ENCODE data around the gene TK2. TPM values are rescaled to one million over a fixed set of nuclear protein-coding genes. Genes with fewer than 3 reads are reported as not detected.
"Not testable (repeated sequence)": the region's sequence is repeated elsewhere in the genome, so short reads cannot be mapped to it uniquely, and the experiment has no call there.

TK2 gene
- total RNA-seq (10 to 100 TPM; 38.4 to 41.2 TPM), polyA plus RNA-seq (ENCODE audit: insufficient read length in 6 of 6) (10 to 100 TPM; 31.4 to 36.8 (median 34.3) TPM)
- long read RNA-seq, donor 1, full-length matches to known transcripts: 10 of 224 reads
- long read RNA-seq, donor 1, partial matches to known transcripts: 122 of 224 reads
- long read RNA-seq, donor 1, other reads (novel, unspliced or antisense): 92 of 224 reads
- long read RNA-seq, donor 2, full-length matches to known transcripts: 6 of 208 reads
- long read RNA-seq, donor 2, partial matches to known transcripts: 123 of 208 reads
- long read RNA-seq, donor 2, other reads (novel, unspliced or antisense): 79 of 208 reads
- long read RNA-seq, donor 3, full-length matches to known transcripts: 7 of 7 reads
- long read RNA-seq, donor 3, partial matches to known transcripts: 0 of 7 reads
- long read RNA-seq, donor 3, other reads (novel, unspliced or antisense): 0 of 7 reads
- long read RNA-seq, donor 4, full-length matches to known transcripts: 8 of 14 reads
- long read RNA-seq, donor 4, partial matches to known transcripts: 2 of 14 reads
- long read RNA-seq, donor 4, other reads (novel, unspliced or antisense): 4 of 14 reads
- long read RNA-seq, donor 5, full-length matches to known transcripts: 3 of 3 reads
- long read RNA-seq, donor 5, partial matches to known transcripts: 0 of 3 reads
- long read RNA-seq, donor 5, other reads (novel, unspliced or antisense): 0 of 3 reads
- long read RNA-seq, donor 6, full-length matches to known transcripts: 8 of 178 reads
- long read RNA-seq, donor 6, partial matches to known transcripts: 102 of 178 reads
- long read RNA-seq, donor 6, other reads (novel, unspliced or antisense): 68 of 178 reads
- long read RNA-seq, donor 7, full-length matches to known transcripts: 1 of 1 reads
- long read RNA-seq, donor 7, partial matches to known transcripts: 0 of 1 reads
- long read RNA-seq, donor 7, other reads (novel, unspliced or antisense): 0 of 1 reads
- long read RNA-seq, donor 8, full-length matches to known transcripts: 6 of 6 reads
- long read RNA-seq, donor 8, partial matches to known transcripts: 0 of 6 reads
- long read RNA-seq, donor 8, other reads (novel, unspliced or antisense): 0 of 6 reads
- long read RNA-seq, donor 9: 0 reads
- long read RNA-seq, donor 10, full-length matches to known transcripts: 9 of 9 reads
- long read RNA-seq, donor 10, partial matches to known transcripts: 0 of 9 reads
- long read RNA-seq, donor 10, other reads (novel, unspliced or antisense): 0 of 9 reads
- long read RNA-seq, donor 11: 0 reads
- long read RNA-seq, donor 12, full-length matches to known transcripts: 3 of 153 reads
- long read RNA-seq, donor 12, partial matches to known transcripts: 6 of 153 reads
- long read RNA-seq, donor 12, other reads (novel, unspliced or antisense): 144 of 153 reads

DNA sequence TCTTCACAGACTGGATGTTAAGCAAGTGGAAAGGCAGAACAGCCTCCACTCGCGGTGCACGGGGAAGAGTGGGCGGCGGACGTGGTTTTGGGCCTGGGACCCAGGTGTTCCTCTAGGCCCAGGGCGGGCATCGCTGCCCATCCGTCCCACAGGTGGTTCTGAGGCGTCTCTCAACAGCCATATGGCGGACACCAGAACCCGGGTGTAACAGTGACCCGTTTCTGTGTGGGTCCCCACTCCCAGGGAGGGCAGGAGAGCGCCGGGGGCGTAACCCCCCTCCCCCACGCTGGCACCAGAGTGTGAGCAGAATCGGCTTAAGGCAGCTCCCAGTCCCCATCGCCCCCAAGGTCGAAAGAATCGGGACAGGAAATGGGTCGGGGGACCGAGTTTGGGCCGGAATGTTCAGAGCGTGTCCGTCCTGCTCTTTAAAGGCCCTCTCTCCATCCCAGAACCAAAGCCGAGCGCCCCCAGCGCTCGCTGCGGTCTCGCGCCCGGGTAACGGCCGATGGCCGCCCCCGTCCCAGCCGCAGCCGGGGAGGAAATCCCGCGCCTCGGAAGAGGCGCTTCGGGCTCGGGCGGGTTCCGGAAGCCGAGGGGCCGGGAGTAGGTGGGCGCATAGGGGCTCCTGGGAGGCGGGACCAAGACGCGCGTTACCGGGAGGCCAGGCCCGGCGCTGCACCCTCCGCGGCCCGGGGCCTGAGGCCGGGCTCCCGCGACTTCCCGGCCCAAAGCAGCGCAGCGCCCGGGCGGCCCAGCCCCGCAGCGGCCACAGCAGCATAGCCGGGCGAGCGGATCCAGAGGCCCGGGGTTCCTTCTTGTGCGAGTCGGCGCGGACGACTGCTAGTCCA is at the start of gene TK2:
Gene TK2, minus strand, starts transcription at position 839 of the 848 bp plus-strand sequence. Its CDS starts 61 bp downstream, at position 778.
- peak within 1 kb of the TSS; percentile 69 to 80 for H3K4me3 ChIP-seq
- TF ChIP-seq, protein P1, sequence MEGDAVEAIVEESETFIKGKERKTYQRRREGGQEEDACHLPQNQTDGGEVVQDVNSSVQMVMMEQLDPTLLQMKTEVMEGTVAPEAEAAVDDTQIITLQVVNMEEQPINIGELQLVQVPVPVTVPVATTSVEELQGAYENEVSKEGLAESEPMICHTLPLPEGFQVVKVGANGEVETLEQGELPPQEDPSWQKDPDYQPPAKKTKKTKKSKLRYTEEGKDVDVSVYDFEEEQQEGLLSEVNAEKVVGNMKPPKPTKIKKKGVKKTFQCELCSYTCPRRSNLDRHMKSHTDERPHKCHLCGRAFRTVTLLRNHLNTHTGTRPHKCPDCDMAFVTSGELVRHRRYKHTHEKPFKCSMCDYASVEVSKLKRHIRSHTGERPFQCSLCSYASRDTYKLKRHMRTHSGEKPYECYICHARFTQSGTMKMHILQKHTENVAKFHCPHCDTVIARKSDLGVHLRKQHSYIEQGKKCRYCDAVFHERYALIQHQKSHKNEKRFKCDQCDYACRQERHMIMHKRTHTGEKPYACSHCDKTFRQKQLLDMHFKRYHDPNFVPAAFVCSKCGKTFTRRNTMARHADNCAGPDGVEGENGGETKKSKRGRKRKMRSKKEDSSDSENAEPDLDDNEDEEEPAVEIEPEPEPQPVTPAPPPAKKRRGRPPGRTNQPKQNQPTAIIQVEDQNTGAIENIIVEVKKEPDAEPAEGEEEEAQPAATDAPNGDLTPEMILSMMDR (IDR thresholded peaks at IDR 0.05): no peak
- H3K27me3 ChIP-seq: no peaks in the 10 kb centered on the region
- peaks cover 24 to 60% of the 10 kb centered on the region in 2 donors for H3K4me1 ChIP-seq
- no peaks in the 10 kb centered on the region for H3K9me3 ChIP-seq
- peak within 1 kb of the TSS; percentile 96 to 98 for H3K27ac ChIP-seq
- H3K36me3 ChIP-seq: no peaks in the 10 kb centered on the region
- intact Hi-C loops (cut with DNase I): no loop called here
- ATAC-seq: peak; percentile 49
- peak; percentile 57 to 94 (median 80) for DNase-seq

DNA sequence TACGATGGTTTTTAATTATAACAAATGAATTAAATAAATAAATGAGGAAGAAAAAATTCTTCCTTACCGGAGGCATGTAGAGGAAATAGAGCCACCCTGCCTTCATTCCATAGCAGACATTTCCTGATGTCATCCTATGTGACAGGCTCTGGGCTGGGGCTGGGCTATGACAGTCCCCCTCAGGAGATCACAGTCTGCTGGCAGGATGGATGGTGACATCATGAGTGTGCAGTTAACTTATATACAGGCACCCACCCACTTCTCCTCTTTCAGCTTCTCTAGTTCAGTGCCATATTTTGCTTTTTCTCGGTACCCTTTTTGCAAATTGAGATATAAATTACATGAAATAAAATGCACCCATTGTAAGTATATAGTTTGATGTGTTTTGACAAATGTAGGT is 48.2 kb upstream of the TK2 start:
- no peak overlapping the region for H3K4me3 ChIP-seq
- H3K27me3 ChIP-seq: no peaks in the 10 kb centered on the region
- ATAC-seq: no peak
- no peak for DNase-seq
- intact Hi-C loops (cut with DNase I): no loop called here
- H3K27ac ChIP-seq: no peak overlapping the region
- no peaks in the 10 kb centered on the region for H3K4me1 ChIP-seq
- no peaks in the 10 kb centered on the region for H3K36me3 ChIP-seq
- peaks cover 0 to 2% of the 10 kb centered on the region in 2 donors for H3K9me3 ChIP-seq
- TF ChIP-seq, protein P1 (IDR thresholded peaks at IDR 0.05): no peak

DNA sequence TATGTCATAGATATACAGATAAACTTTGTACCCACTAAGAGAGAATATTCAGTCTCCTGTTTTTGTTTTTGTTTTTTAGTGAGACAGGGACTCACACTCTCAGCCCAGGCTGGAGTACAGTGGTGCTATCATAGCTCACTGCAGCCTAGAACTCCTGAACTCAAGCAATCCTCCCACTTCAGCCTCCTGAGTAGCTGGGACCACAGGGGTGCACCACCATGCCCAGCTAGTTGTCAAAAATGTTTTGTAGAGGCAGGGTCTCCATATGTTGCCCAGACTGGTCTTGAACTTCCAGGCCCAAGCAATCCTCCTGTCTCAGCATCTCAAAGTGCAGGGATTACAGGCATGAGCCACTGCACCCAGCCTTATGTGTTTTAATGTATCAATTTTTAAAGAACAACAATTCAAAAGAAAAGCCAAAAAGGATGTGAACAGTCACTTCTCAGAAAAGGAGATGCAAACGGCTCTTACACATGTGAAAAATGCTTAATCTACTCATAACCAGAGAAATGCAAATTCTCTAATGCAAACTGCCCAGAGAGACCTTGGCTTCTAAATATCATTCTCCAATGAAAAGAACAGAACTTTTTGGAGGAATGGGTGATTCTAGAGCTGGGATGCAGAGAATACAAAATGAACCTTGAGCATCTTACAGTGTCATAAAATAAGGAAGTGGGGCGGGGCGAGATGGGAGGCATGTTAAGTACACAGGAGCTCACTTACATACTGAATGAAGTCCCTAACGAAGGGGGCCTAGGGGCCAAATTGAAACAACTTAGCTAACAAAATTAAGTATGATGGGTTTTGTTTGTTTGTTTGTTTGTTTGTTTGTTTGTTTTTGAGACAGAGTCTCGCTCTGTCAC is 47.3 kb upstream of the TK2 start:
- intact Hi-C loops (cut with DNase I): no loop called here
- TF ChIP-seq, protein P1 (IDR thresholded peaks at IDR 0.05): no peak

DNA sequence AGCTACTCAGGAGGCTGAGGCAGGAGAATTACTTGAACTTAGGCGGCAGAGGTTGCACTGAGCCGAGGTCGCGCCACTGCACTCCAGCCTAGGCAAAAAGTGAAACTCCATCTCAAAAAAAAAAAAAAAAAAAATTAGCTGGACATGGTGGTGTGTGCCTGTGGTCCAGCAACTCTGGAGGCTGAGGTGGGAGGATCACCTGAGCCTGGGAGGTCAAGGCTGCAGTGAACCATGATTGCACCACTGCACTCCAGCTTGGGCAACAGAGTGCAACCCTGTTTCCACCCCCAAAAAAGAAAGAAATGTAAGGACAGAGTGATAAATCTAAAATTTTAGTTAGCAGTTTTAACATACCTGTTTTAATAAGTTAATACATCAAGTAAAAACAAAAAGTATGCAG is 46.6 kb upstream of the TK2 start:
- H3K4me1 ChIP-seq; DNase-seq; H3K4me3 ChIP-seq; H3K9me3 ChIP-seq; intact Hi-C loops (cut with DNase I); H3K27ac ChIP-seq; H3K36me3 ChIP-seq; ATAC-seq; H3K27me3 ChIP-seq: not testable (repeated sequence)

More for the DNA sequence above, 47.3 kb upstream of the TK2 start:
- Histone ChIP-seq H3K27ac (no peak overlapping the region), H3K36me3 (no peaks in the 10 kb centered on the region), H3K9me3 (peaks cover 0 to 2% of the 10 kb centered on the region in 2 donors), H3K27me3 (no peaks in the 10 kb centered on the region), H3K4me3 (no peak overlapping the region), H3K4me1 (no peaks in the 10 kb centered on the region)
- DNase-seq: no peak
- no peak for ATAC-seq

Data from left lung (tissue), 14 donors.